ENCODE data around the gene FKBP1A.
"Not testable (repeated sequence)": the region's sequence is repeated elsewhere in the genome, so short reads cannot be mapped to it uniquely, and the experiment has no call there.

FKBP1A gene

GRCh38 chr20:1401451-1401907 is 8.6 kb upstream of the FKBP1A start:
- no peak overlapping the region for H3K4me3 ChIP-seq (ENCODE audit: low read depth, low read length)
- TF ChIP-seq MYC (IDR thresholded peaks at IDR 0.05; ENCODE audit: low read depth, low read length) = no peak
- TF ChIP-seq POLR2A (IDR thresholded peaks at IDR 0.05; ENCODE audit: extremely low read depth, insufficient read length) = no peak
- TF ChIP-seq MAX (IDR thresholded peaks at IDR 0.05; ENCODE audit: low read depth, low read length) = no peak
- no peak for TF ChIP-seq CTCF (IDR thresholded peaks at IDR 0.05; ENCODE audit: low read depth, low read length)
- no peak for DNase-seq (ENCODE audit: low read depth)

- DNase-seq (ENCODE audit: low read depth); H3K4me3 ChIP-seq (ENCODE audit: low read depth, low read length): not testable (repeated sequence)
These were observed 7.0 kb upstream of the FKBP1A start for GRCh38 chr20:1399678-1400366.

GRCh38 chr20:1398185-1398584 is 5.3 kb upstream of the FKBP1A start:
- DNase-seq (ENCODE audit: low read depth); H3K4me3 ChIP-seq (ENCODE audit: low read depth, low read length): not testable (repeated sequence)

- peak; percentile 28 for DNase-seq (ENCODE audit: low read depth)
- peak; percentile 25 for TF ChIP-seq CTCF (IDR thresholded peaks at IDR 0.05; ENCODE audit: low read depth, low read length)
- no peak for TF ChIP-seq MYC (IDR thresholded peaks at IDR 0.05; ENCODE audit: low read depth, low read length)
- H3K4me3 ChIP-seq (ENCODE audit: low read depth, low read length) = no peak overlapping the region
These were observed 4.9 kb upstream of the FKBP1A start for GRCh38 chr20:1397710-1398109.

GRCh38 chr20:1396702-1397101 is 3.8 kb upstream of the FKBP1A start:
- TF ChIP-seq CTCF (IDR thresholded peaks at IDR 0.05; ENCODE audit: low read depth, low read length) (no peak), MAX (IDR thresholded peaks at IDR 0.05; ENCODE audit: low read depth, low read length) (no peak), POLR2A (IDR thresholded peaks at IDR 0.05; ENCODE audit: extremely low read depth, insufficient read length) (no peak), MYC (IDR thresholded peaks at IDR 0.05; ENCODE audit: low read depth, low read length) (no peak)
- DNase-seq (ENCODE audit: low read depth) = no peak
- no peak overlapping the region for H3K4me3 ChIP-seq (ENCODE audit: low read depth, low read length)

- DNase-seq (ENCODE audit: low read depth) = no peak
- TF ChIP-seq CTCF (IDR thresholded peaks at IDR 0.05; ENCODE audit: low read depth, low read length) = no peak
- TF ChIP-seq POLR2A (IDR thresholded peaks at IDR 0.05; ENCODE audit: extremely low read depth, insufficient read length) = no peak
- no peak for TF ChIP-seq MAX (IDR thresholded peaks at IDR 0.05; ENCODE audit: low read depth, low read length)
- no peak for TF ChIP-seq MYC (IDR thresholded peaks at IDR 0.05; ENCODE audit: low read depth, low read length)
These were observed 3.4 kb upstream of the FKBP1A start for GRCh38 chr20:1396264-1396663.

GRCh38 chr20:1394686-1395085 is 1.8 kb upstream of the FKBP1A start:
- H3K4me3 ChIP-seq (ENCODE audit: low read depth, low read length) = no peak overlapping the region
- TF ChIP-seq MYC (IDR thresholded peaks at IDR 0.05; ENCODE audit: low read depth, low read length) = no peak
- no peak for TF ChIP-seq CTCF (IDR thresholded peaks at IDR 0.05; ENCODE audit: low read depth, low read length)
- TF ChIP-seq MAX (IDR thresholded peaks at IDR 0.05; ENCODE audit: low read depth, low read length) = no peak
- TF ChIP-seq POLR2A (IDR thresholded peaks at IDR 0.05; ENCODE audit: extremely low read depth, insufficient read length) = no peak
- DNase-seq (ENCODE audit: low read depth) = no peak

More at GRCh38 chr20:1396264-1396663, 3.4 kb upstream of the FKBP1A start:
- no peak overlapping the region for H3K4me3 ChIP-seq (ENCODE audit: low read depth, low read length)
